ENCODE measurements around the gene TNS1.

GRCh38 chr2:217849154-217849975 is 153.4 kb downstream of the TNS1 start:
- TF ChIP-seq CTCF (IDR thresholded peaks at IDR 0.05) (no peak), POLR2A (IDR thresholded peaks at IDR 0.05) (no peak)

Measured in tibial nerve (tissue), 3 donors.